ENCODE data around the gene PTPN4.

The PTPN4 gene

GRCh38 chr2:120014226-120014980 lies 254.7 kb downstream of the PTPN4 start:
- no peak for TF ChIP-seq EP300 (IDR thresholded peaks at IDR 0.05; ENCODE audit: borderline replicate concordance)
- no peak for TF ChIP-seq FOXM1 (IDR thresholded peaks at IDR 0.05; ENCODE audit: borderline replicate concordance, low read depth)
- no peak for TF ChIP-seq RAD21 (IDR thresholded peaks at IDR 0.05; ENCODE audit: low read depth)

DNA sequence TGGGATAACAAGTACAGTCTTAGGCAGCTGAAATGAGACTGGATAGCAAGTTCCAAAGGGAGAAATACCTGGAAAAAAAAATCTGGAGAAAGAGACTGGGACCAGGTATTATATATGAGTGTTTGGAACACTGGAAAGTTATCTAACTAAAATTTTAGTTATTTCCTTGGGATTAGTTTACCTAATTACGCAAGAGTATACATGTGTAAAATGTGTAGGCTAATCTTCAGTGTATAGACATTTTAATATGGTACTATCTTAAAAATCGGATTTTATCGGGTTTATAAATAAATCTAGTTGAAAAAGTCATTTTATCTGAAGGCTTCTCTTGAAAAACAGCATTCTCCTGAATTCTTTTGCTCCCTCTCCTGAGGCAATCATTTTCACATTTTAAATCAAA lies 257.1 kb downstream of the PTPN4 start:
- TF ChIP-seq CEBPB (IDR thresholded peaks at IDR 0.05), result peak; percentile 25; the same call in 1 of the 2 replicates
- no peak for TF ChIP-seq FOXM1 (IDR thresholded peaks at IDR 0.05; ENCODE audit: borderline replicate concordance, low read depth)

DNA sequence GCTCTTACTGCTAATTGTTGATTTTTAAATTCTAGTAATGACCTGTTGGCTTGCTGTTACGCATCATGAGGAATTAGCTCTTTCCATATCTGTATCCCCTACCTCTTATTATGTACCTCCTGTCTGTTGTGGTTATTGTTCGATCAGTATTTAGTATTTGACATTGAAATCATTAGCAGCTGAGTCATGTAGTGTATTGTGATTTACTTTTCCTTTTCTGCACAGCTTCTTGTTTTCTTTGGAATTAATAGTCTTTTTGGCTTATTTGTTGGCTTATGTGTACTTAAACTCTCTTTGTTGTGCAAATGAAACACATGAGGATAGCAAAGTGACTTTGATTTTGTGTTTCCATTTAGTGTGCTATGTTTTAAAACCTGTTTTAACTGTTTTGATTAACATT lies 257.5 kb downstream of the PTPN4 start:
- no peak for TF ChIP-seq FOXM1 (IDR thresholded peaks at IDR 0.05; ENCODE audit: borderline replicate concordance, low read depth)
- no peak for TF ChIP-seq YY1 (IDR thresholded peaks at IDR 0.05; ENCODE audit: low read depth)
- TF ChIP-seq, protein P1, sequence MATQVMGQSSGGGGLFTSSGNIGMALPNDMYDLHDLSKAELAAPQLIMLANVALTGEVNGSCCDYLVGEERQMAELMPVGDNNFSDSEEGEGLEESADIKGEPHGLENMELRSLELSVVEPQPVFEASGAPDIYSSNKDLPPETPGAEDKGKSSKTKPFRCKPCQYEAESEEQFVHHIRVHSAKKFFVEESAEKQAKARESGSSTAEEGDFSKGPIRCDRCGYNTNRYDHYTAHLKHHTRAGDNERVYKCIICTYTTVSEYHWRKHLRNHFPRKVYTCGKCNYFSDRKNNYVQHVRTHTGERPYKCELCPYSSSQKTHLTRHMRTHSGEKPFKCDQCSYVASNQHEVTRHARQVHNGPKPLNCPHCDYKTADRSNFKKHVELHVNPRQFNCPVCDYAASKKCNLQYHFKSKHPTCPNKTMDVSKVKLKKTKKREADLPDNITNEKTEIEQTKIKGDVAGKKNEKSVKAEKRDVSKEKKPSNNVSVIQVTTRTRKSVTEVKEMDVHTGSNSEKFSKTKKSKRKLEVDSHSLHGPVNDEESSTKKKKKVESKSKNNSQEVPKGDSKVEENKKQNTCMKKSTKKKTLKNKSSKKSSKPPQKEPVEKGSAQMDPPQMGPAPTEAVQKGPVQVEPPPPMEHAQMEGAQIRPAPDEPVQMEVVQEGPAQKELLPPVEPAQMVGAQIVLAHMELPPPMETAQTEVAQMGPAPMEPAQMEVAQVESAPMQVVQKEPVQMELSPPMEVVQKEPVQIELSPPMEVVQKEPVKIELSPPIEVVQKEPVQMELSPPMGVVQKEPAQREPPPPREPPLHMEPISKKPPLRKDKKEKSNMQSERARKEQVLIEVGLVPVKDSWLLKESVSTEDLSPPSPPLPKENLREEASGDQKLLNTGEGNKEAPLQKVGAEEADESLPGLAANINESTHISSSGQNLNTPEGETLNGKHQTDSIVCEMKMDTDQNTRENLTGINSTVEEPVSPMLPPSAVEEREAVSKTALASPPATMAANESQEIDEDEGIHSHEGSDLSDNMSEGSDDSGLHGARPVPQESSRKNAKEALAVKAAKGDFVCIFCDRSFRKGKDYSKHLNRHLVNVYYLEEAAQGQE (IDR thresholded peaks at IDR 0.05; ENCODE audit: low read depth), result no peak
- TF ChIP-seq CREB1 (IDR thresholded peaks at IDR 0.05; ENCODE audit: low read depth), result no peak
- no peak for TF ChIP-seq TAF1 (IDR thresholded peaks at IDR 0.05; ENCODE audit: low read depth)

DNA sequence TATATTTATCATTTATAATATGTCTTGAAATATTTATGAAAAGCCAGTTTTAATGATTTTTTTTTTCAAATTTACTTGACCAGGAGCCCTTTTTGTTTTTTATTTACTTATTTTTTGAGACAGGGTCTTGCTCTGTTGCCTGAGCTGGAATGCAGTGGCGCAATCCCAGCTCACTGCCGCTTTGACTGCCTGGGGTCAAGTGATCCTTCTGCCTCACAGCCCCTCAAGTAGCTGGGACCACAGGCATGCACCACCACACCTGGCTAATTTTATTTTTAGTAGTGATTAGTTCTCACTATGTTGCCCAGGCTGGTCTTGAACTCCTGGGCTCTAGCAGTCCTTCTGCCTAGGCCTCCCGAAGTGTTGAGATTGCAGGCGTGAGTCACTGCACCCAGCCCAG lies 258.8 kb downstream of the PTPN4 start:
- TF ChIP-seq TCF12 (IDR thresholded peaks at IDR 0.05; ENCODE audit: low read depth) (no peak), EP300 (IDR thresholded peaks at IDR 0.05; ENCODE audit: borderline replicate concordance) (no peak), MAX (IDR thresholded peaks at IDR 0.05) (no peak), RAD21 (IDR thresholded peaks at IDR 0.05; ENCODE audit: low read depth) (no peak), CREB1 (IDR thresholded peaks at IDR 0.05; ENCODE audit: low read depth) (no peak), CEBPB (IDR thresholded peaks at IDR 0.05) (no peak), NFIC (IDR thresholded peaks at IDR 0.05) (no peak), FOXM1 (IDR thresholded peaks at IDR 0.05; ENCODE audit: borderline replicate concordance, low read depth) (no peak), YY1 (IDR thresholded peaks at IDR 0.05; ENCODE audit: low read depth) (no peak), TEAD4 (IDR thresholded peaks at IDR 0.05) (no peak)
- TF ChIP-seq, protein P2, sequence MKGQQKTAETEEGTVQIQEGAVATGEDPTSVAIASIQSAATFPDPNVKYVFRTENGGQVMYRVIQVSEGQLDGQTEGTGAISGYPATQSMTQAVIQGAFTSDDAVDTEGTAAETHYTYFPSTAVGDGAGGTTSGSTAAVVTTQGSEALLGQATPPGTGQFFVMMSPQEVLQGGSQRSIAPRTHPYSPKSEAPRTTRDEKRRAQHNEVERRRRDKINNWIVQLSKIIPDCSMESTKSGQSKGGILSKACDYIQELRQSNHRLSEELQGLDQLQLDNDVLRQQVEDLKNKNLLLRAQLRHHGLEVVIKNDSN (IDR thresholded peaks at IDR 0.05), result no peak
- TF ChIP-seq, protein P1 (IDR thresholded peaks at IDR 0.05; ENCODE audit: low read depth), result no peak

- TF ChIP-seq TEAD4 (IDR thresholded peaks at IDR 0.05), result no peak
- no peak for TF ChIP-seq MAX (IDR thresholded peaks at IDR 0.05)
- TF ChIP-seq YY1 (IDR thresholded peaks at IDR 0.05; ENCODE audit: low read depth), result no peak
- TF ChIP-seq FOXM1 (IDR thresholded peaks at IDR 0.05; ENCODE audit: borderline replicate concordance, low read depth), result no peak
Observed at GRCh38 chr2:120020554-120020953, 260.8 kb downstream of the PTPN4 start.

DNA sequence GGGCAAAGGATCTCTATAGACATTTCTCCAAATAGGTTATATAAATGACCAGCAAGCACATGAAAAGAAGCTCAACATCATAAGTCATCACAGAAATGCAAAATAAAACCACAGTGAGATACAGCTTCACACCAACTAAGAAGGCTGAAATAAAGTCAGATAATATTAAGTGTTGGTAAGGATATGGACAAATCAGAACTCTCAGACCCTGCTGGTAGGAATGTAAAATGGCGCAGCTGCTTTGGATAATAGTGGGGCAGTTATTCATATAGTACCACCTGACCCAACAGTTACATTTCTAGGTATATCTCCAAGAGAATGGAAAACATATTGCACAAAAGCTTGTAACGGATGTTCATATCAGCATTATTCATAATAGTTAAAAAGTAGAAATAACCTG lies 267.2 kb downstream of the PTPN4 start:
- TF ChIP-seq, protein P1 (IDR thresholded peaks at IDR 0.05; ENCODE audit: low read depth), result no peak
- TF ChIP-seq RAD21 (IDR thresholded peaks at IDR 0.05; ENCODE audit: low read depth) (no peak), TCF12 (IDR thresholded peaks at IDR 0.05; ENCODE audit: low read depth) (no peak), FOXM1 (IDR thresholded peaks at IDR 0.05; ENCODE audit: borderline replicate concordance, low read depth) (no peak), EGR1 (IDR thresholded peaks at IDR 0.05) (no peak), EP300 (IDR thresholded peaks at IDR 0.05; ENCODE audit: borderline replicate concordance) (no peak), NFIC (IDR thresholded peaks at IDR 0.05) (no peak), TEAD4 (IDR thresholded peaks at IDR 0.05) (no peak), CEBPB (IDR thresholded peaks at IDR 0.05) (no peak), ZBTB7A (IDR thresholded peaks at IDR 0.05; ENCODE audit: low read depth) (no peak), YY1 (IDR thresholded peaks at IDR 0.05; ENCODE audit: low read depth) (no peak), TAF1 (IDR thresholded peaks at IDR 0.05; ENCODE audit: low read depth) (no peak), CREB1 (IDR thresholded peaks at IDR 0.05; ENCODE audit: low read depth) (no peak), MAX (IDR thresholded peaks at IDR 0.05) (no peak)
- TF ChIP-seq, protein P2 (IDR thresholded peaks at IDR 0.05), result no peak
